IMR-90 (cell line): ENCODE data around the gene ABHD12. TPM values are rescaled to one million over a fixed set of nuclear protein-coding genes. Genes with fewer than 3 reads are reported as not detected.

Experiments
- ATAC-seq: fragments of 200-7000 bp; cut with Tn5 transposase; 2 replicates; pipeline ENCODE4 v1.9.1; 2020; ENCODE audit warnings: low read depth, mild to moderate bottlenecking, moderate library complexity
- BruUV-seq: library from RNA; stranded (reverse); fragments of 400-500 nt; replicated peaks from 2 replicates; lab custom pipeline; 2021; lab: Mats Ljungman, UMichigan
- CTCF ChIA-PET: fragments of 300-600 bp; formaldehyde crosslinking; extraction: SDS; loops from one replicate; lab custom pipeline; 2021; ENCODE audit warnings: antibody characterized with exemption; lab: Yijun Ruan, JAX
- POLR2A ChIA-PET: fragments of 300-600 bp; sonication (Branson Sonifier 250); formaldehyde crosslinking; loops from one replicate; lab custom pipeline; 2022; ENCODE audit warnings: antibody characterized with exemption; ENCODE audit not compliant: unreplicated experiment; lab: Charles Lee
- DNase-seq: peaks from one replicate; pipeline ENCODE4 v3.0.0; 2013
- H2AFZ ChIP-seq: replicated peaks from 2 replicates; pipeline ENCODE3; 2013; ENCODE audit warnings: low read length, mild to moderate bottlenecking; ENCODE audit not compliant: poor library complexity
- H2AK5ac ChIP-seq: 2 replicates; pipeline ENCODE4 v1.6.1; 2013; ENCODE audit warnings: low read depth, low read length, inconsistent platforms
- H2AK9ac ChIP-seq: replicated peaks from 2 replicates; pipeline ENCODE3; 2013; ENCODE audit warnings: mild to moderate bottlenecking, low read depth, low read length, moderate library complexity; ENCODE audit not compliant: poor library complexity
- H2BK120ac ChIP-seq: 2 replicates; pipeline ENCODE4 v1.6.1; 2013; ENCODE audit warnings: low read depth, low read length, inconsistent platforms
- H2BK15ac ChIP-seq: 3 replicates; pipeline ENCODE4 v1.6.1; 2013; ENCODE audit warnings: low read depth, low read length, inconsistent platforms
- H2BK20ac ChIP-seq: 2 replicates; pipeline ENCODE4 v1.6.1; 2013; ENCODE audit warnings: low read depth, mild to moderate bottlenecking, inconsistent platforms, low read length, moderate library complexity
- H2BK5ac ChIP-seq: 2 replicates; pipeline ENCODE4 v1.6.1; 2013; ENCODE audit warnings: mild to moderate bottlenecking, low read depth, low read length, inconsistent platforms; ENCODE audit not compliant: poor library complexity, severe bottlenecking
- H3K14ac ChIP-seq: replicated peaks from 2 replicates; pipeline ENCODE4 v1.6.1; 2013; ENCODE audit warnings: low read depth, low read length, inconsistent platforms
- H3K18ac ChIP-seq: 2 replicates; pipeline ENCODE4 v1.6.1; 2013; ENCODE audit warnings: low read depth, low read length, control low read depth
- H3K23ac ChIP-seq: 2 replicates; pipeline ENCODE4 v1.6.1; 2013; ENCODE audit warnings: low read depth, low read length, inconsistent platforms
- H3K27ac ChIP-seq: 2 replicates; pipeline ENCODE4 v1.5.1; 2013; ENCODE audit warnings: mild to moderate bottlenecking, control low read depth, low read length; ENCODE audit not compliant: insufficient read depth
- H3K27me3 ChIP-seq: 2 replicates; pipeline ENCODE4 v1.6.1; 2013; ENCODE audit warnings: low read length; ENCODE audit not compliant: control insufficient read depth, insufficient read depth
- H3K36me3 ChIP-seq: 2 replicates; pipeline ENCODE4 v1.6.1; 2013; ENCODE audit warnings: low read length, mixed read lengths; ENCODE audit not compliant: control insufficient read depth, insufficient read depth
- H3K4ac ChIP-seq: 2 replicates; pipeline ENCODE4 v1.6.1; 2013; ENCODE audit warnings: low read depth, low read length, inconsistent platforms
- H3K4me1 ChIP-seq: 2 replicates; pipeline ENCODE4 v1.6.1; 2013; ENCODE audit warnings: low read length, mixed read lengths; ENCODE audit not compliant: control insufficient read depth, insufficient read depth
- H3K4me2 ChIP-seq: 2 replicates; pipeline ENCODE4 v1.6.1; 2013; ENCODE audit warnings: low read depth, mild to moderate bottlenecking, control low read depth, low read length, moderate library complexity
- H3K4me3 ChIP-seq: 2 replicates; pipeline ENCODE4 v1.5.1; 2013; ENCODE audit warnings: low read depth, mild to moderate bottlenecking, control low read depth, low read length, moderate library complexity; ENCODE audit not compliant: insufficient read depth
- H3K56ac ChIP-seq: 2 replicates; pipeline ENCODE4 v1.6.1; 2013; ENCODE audit warnings: low read length, inconsistent platforms; ENCODE audit not compliant: insufficient read depth; ENCODE audit errors: extremely low read depth
- H3K79me1 ChIP-seq, 2 experiments: 2 replicates each; pipeline ENCODE4 v1.6.1; 2013; ENCODE audit warnings: low read length in 2 of 2, inconsistent platforms in 1 of 2, low read depth in 1 of 2
- H3K9ac ChIP-seq: 2 replicates; pipeline ENCODE4 v1.6.1; 2013; ENCODE audit warnings: low read depth, low read length, control low read depth
- H3K9me1 ChIP-seq: 2 replicates; pipeline ENCODE4 v1.6.1; 2013; ENCODE audit warnings: low read length, inconsistent platforms; ENCODE audit not compliant: insufficient read depth
- H3K9me3 ChIP-seq: 2 replicates; pipeline ENCODE4 v1.6.1; 2013; ENCODE audit warnings: low read length; ENCODE audit not compliant: control insufficient read depth, insufficient read depth
- H4K20me1 ChIP-seq: 2 replicates; pipeline ENCODE4 v1.6.1; 2013; ENCODE audit warnings: low read length, inconsistent platforms; ENCODE audit not compliant: insufficient read depth
- H4K5ac ChIP-seq: 2 replicates; pipeline ENCODE4 v1.6.1; 2013; ENCODE audit warnings: mild to moderate bottlenecking, low read depth, low read length, control low read depth
- H4K8ac ChIP-seq, 2 experiments: 2 replicates each; pipeline ENCODE4 v1.6.1; 2013; ENCODE audit warnings: low read depth in 2 of 2, low read length in 2 of 2, control low read depth in 1 of 2, inconsistent platforms in 1 of 2
- H4K91ac ChIP-seq: 2 replicates; pipeline ENCODE4 v1.6.1; 2013; ENCODE audit warnings: low read depth, low read length, inconsistent platforms; ENCODE audit not compliant: insufficient read depth
- BHLHE40 ChIP-seq: fragments of 150-350 bp; IDR thresholded peaks from 2 replicates; pipeline ENCODE4 v1.6.1; 2016; ENCODE audit warnings: mild to moderate bottlenecking, low read depth, low read length
- CHD1 ChIP-seq: IDR thresholded peaks from 2 replicates; pipeline ENCODE4 v1.6.1; 2012; ENCODE audit warnings: low read depth, low read length, improper control_type of control experiment
- ELK1 ChIP-seq: fragments of 150-350 bp; IDR thresholded peaks from 2 replicates; pipeline ENCODE4 v1.6.1; 2016; ENCODE audit warnings: low read depth, mild to moderate bottlenecking, low read length, moderate library complexity, borderline replicate concordance
- FOS ChIP-seq: fragments of 150-350 bp; IDR thresholded peaks from 2 replicates; pipeline ENCODE4 v1.6.1; 2016; ENCODE audit warnings: low read depth, low read length
- MAFK ChIP-seq: IDR thresholded peaks from 2 replicates; pipeline ENCODE4 v1.6.1; 2012; ENCODE audit warnings: low read depth, low read length, improper control_type of control experiment
- MAZ ChIP-seq: IDR thresholded peaks from 2 replicates; pipeline ENCODE4 v1.6.1; 2012; ENCODE audit warnings: low read depth, mild to moderate bottlenecking, low read length, improper control_type of control experiment, moderate library complexity, borderline replicate concordance
- MXI1 ChIP-seq: IDR thresholded peaks from 2 replicates; pipeline ENCODE4 v1.6.1; 2012; ENCODE audit warnings: low read depth, mild to moderate bottlenecking, low read length, moderate library complexity, borderline replicate concordance
- NFE2L2 ChIP-seq: fragments of 150-350 bp; IDR thresholded peaks from 2 replicates; pipeline ENCODE4 v1.6.1; 2016; ENCODE audit warnings: low read depth, mild to moderate bottlenecking, low read length
- POLR2A ChIP-seq: IDR thresholded peaks from 2 replicates; pipeline ENCODE4 v1.6.1; 2012; ENCODE audit warnings: mild to moderate bottlenecking, low read depth, low read length
- RAD21 ChIP-seq: IDR thresholded peaks from 2 replicates; pipeline ENCODE4 v1.6.1; 2012; ENCODE audit warnings: low read length, improper control_type of control experiment
- RCOR1 ChIP-seq: IDR thresholded peaks from 2 replicates; pipeline ENCODE4 v1.6.1; 2012; ENCODE audit warnings: mild to moderate bottlenecking, low read length, improper control_type of control experiment; ENCODE audit not compliant: insufficient replicate concordance
- SMC3 ChIP-seq: fragments of 150-350 bp; IDR thresholded peaks from 2 replicates; pipeline ENCODE4 v1.6.1; 2016; ENCODE audit warnings: low read depth, mild to moderate bottlenecking, antibody characterized with exemption, low read length, moderate library complexity
- WGBS, 2 experiments: methylation state at CpG; one replicate each; pipeline versions ENCODE4 v1.1.5 to v1.1.7; 2013; ENCODE audit warnings: missing lambda C conversion rate in 2 of 2; ENCODE audit not compliant: insufficient read length in 1 of 2; ENCODE audit errors: extremely low coverage in 2 of 2; 5-methylcytosine and 5-hydroxymethylcytosine counted together
- dilution Hi-C: fragments of 300-500 bp; cut with HindIII; formaldehyde crosslinking; loops from one replicate; pipeline ENCODE4 v1.14.3; 2018; ENCODE audit warnings: low sequenced_read_pairs; ENCODE audit not compliant: unreplicated experiment
- in situ Hi-C: fragments of 300-500 bp; cut with MboI; formaldehyde crosslinking; loops from 3 replicates; pipeline ENCODE4 v1.14.3; 2019; ENCODE audit warnings: low sequenced_read_pairs, inconsistent platforms, mixed read lengths
- intact Hi-C: fragments of 100-400 bp; cut with micrococcal nuclease; formaldehyde crosslinking; loops from 2 replicates; pipeline ENCODE4 v1.10.0; 2022
- polyA plus RNA-seq, 3 experiments: library from polyadenylated mRNA; depleted of rRNA; stranded (reverse); fragments of >200 nt; gene quantifications; 2 replicates each; pipeline ENCODE4 v1.2.3, GENCODE V29; 2012; ENCODE audit warnings: low replicate concordance in 1 of 3
- total RNA-seq: library from RNA; depleted of rRNA; stranded (reverse); fragments of >200 nt; gene quantifications from 2 replicates; pipeline ENCODE4 v1.2.3, GENCODE V29; 2012
- TF ChIP-seq, protein P1 (sequence below): conservative IDR thresholded peaks from 2 replicates; pipeline ENCODE4 v1.5.1; 2012; ENCODE audit warnings: mild to moderate bottlenecking, low read depth, low read length, improper control_type of control experiment

Gene ABHD12
- total and polyA plus RNA-seq, 2 of the 4 experiments (the other 2 are of a cell fraction) = 80.7 to 108 TPM

GRCh38 chr20:25251019-25251418, 139.6 kb downstream of the ABHD12 start:
- no peak overlapping the region for H3K14ac ChIP-seq
- dilution Hi-C loops (no loop called here), in situ Hi-C loops (loop anchor here (10.0 to 25.0 kb wide), 5 partner anchors 56 to 1614 kb away; partner anchors contain the start of genes APMAP, CST3 and ENTPD6), intact Hi-C loops (no loop called here)
- H2BK20ac ChIP-seq = no peak overlapping the region
- no peaks in the 10 kb centered on the region for H3K9me3 ChIP-seq
- no peak for TF ChIP-seq CHD1
- TF ChIP-seq NFE2L2 = no peak
- TF ChIP-seq BHLHE40 = no peak
- no peak for TF ChIP-seq ELK1
- TF ChIP-seq, protein P1, sequence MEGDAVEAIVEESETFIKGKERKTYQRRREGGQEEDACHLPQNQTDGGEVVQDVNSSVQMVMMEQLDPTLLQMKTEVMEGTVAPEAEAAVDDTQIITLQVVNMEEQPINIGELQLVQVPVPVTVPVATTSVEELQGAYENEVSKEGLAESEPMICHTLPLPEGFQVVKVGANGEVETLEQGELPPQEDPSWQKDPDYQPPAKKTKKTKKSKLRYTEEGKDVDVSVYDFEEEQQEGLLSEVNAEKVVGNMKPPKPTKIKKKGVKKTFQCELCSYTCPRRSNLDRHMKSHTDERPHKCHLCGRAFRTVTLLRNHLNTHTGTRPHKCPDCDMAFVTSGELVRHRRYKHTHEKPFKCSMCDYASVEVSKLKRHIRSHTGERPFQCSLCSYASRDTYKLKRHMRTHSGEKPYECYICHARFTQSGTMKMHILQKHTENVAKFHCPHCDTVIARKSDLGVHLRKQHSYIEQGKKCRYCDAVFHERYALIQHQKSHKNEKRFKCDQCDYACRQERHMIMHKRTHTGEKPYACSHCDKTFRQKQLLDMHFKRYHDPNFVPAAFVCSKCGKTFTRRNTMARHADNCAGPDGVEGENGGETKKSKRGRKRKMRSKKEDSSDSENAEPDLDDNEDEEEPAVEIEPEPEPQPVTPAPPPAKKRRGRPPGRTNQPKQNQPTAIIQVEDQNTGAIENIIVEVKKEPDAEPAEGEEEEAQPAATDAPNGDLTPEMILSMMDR = no peak
- TF ChIP-seq RCOR1 = no peak
- no peak for TF ChIP-seq MAFK
- TF ChIP-seq POLR2A = no peak
- TF ChIP-seq RAD21 = no peak
- no peak for TF ChIP-seq SMC3
- no peak for TF ChIP-seq MXI1
- TF ChIP-seq FOS = no peak
- no peak for TF ChIP-seq MAZ
- DNase-seq (no peak), ATAC-seq (no peak)
- ChIA-PET CTCF (interaction anchor here (0.8 kb wide), 1 partner anchor 10 kb away, joined by 4 read pairs; no protein-coding TSS in a partner anchor), POLR2A (no interaction called here)
- H3K23ac ChIP-seq = no peak overlapping the region; the same call in 1 of the 2 replicates
- no peak overlapping the region for H3K9ac ChIP-seq
- H2AK9ac ChIP-seq = no peak overlapping the region
- H3K27ac ChIP-seq = no peak overlapping the region
- H3K18ac ChIP-seq = no peak overlapping the region
- H2AFZ ChIP-seq = no peak overlapping the region
- H2BK15ac ChIP-seq = no peak overlapping the region
- peaks cover 38% of the 10 kb centered on the region for H3K9me1 ChIP-seq
- no peak overlapping the region for H4K91ac ChIP-seq
- no CpG with 5 or more reads among the region's 9 CpGs for WGBS, 2 experiments
- no peak overlapping the region for H2BK5ac ChIP-seq
- no peak overlapping the region for H3K4me2 ChIP-seq
- H4K5ac ChIP-seq = no peak overlapping the region
- H3K4ac ChIP-seq = no peak overlapping the region
- no peak overlapping the region for H4K8ac ChIP-seq
- H3K79me1 ChIP-seq = peaks cover 19 to 77% of the 10 kb centered on the region in 2 experiments
- BruUV-seq = no TSS peak
- no peak overlapping the region for H2BK120ac ChIP-seq
- peaks cover 8% of the 10 kb centered on the region for H3K36me3 ChIP-seq
- H2AK5ac ChIP-seq = no peak overlapping the region
- peaks cover 67% of the 10 kb centered on the region for H4K20me1 ChIP-seq
- no peak overlapping the region for H3K56ac ChIP-seq
- H3K4me3 ChIP-seq = no peak overlapping the region
- H3K27me3 ChIP-seq = no peaks in the 10 kb centered on the region
- H3K4me1 ChIP-seq = peaks cover 15% of the 10 kb centered on the region
